ENCODE measurements around the gene LRRC4C.

GRCh38 chr11:41254966-41255365 is 204.5 kb downstream of the LRRC4C start:
- TF ChIP-seq, protein P1, sequence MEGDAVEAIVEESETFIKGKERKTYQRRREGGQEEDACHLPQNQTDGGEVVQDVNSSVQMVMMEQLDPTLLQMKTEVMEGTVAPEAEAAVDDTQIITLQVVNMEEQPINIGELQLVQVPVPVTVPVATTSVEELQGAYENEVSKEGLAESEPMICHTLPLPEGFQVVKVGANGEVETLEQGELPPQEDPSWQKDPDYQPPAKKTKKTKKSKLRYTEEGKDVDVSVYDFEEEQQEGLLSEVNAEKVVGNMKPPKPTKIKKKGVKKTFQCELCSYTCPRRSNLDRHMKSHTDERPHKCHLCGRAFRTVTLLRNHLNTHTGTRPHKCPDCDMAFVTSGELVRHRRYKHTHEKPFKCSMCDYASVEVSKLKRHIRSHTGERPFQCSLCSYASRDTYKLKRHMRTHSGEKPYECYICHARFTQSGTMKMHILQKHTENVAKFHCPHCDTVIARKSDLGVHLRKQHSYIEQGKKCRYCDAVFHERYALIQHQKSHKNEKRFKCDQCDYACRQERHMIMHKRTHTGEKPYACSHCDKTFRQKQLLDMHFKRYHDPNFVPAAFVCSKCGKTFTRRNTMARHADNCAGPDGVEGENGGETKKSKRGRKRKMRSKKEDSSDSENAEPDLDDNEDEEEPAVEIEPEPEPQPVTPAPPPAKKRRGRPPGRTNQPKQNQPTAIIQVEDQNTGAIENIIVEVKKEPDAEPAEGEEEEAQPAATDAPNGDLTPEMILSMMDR (conservative IDR thresholded peaks at IDR 0.05; ENCODE audit: low read depth in 2 of 2) = no peak
- TF ChIP-seq CREB1 (CRISPR knock-in tag; IDR thresholded peaks at IDR 0.05; ENCODE audit: low read depth) = no peak

Measured in GM23338 (cell line).